GM23338 (cell line): ENCODE data around the gene SFSWAP. TPM values are rescaled to one million over a fixed set of nuclear protein-coding genes. Genes with fewer than 3 reads are reported as not detected.

ENCODE experiments used
- ATAC-seq: fragments of 200-7000 bp; cut with Tn5 transposase; 3 replicates; pipeline ENCODE4 v1.9.1; 2020
- DNase-seq: peaks from one replicate; pipeline ENCODE4 v3.0.0-alpha.2; 2015; ENCODE audit warnings: low spot score
- H2AFZ ChIP-seq: fragments of 200-600 bp; sonication (generic); 2 replicates; pipeline ENCODE4 v1.8.0; 2016; ENCODE audit warnings: antibody characterized with exemption, mild to moderate bottlenecking, moderate library complexity
- H3F3A ChIP-seq: fragments of 200-600 bp; sonication (generic); replicated peaks from 2 replicates; pipeline ENCODE4 v1.8.0; 2017; ENCODE audit warnings: antibody characterized with exemption, mixed run types, low read depth
- H3K27ac ChIP-seq: fragments of 200-600 bp; sonication (generic); 2 replicates; pipeline ENCODE4 v1.6.1; 2016; ENCODE audit warnings: low read depth
- H3K27me3 ChIP-seq: fragments of 200-600 bp; sonication (generic); 2 replicates; pipeline ENCODE4 v1.8.0; 2016; ENCODE audit warnings: mild to moderate bottlenecking, mixed run types, moderate library complexity; ENCODE audit not compliant: insufficient read depth
- H3K36me3 ChIP-seq: fragments of 200-600 bp; sonication (generic); 2 replicates; pipeline ENCODE4 v1.8.0; 2016; ENCODE audit warnings: mild to moderate bottlenecking; ENCODE audit not compliant: insufficient read depth
- H3K4me1 ChIP-seq: fragments of 200-600 bp; sonication (generic); 2 replicates; pipeline ENCODE4 v1.8.0; 2016; ENCODE audit warnings: mild to moderate bottlenecking, moderate library complexity; ENCODE audit not compliant: insufficient read depth
- H3K4me2 ChIP-seq: fragments of 200-600 bp; sonication (generic); 2 replicates; pipeline ENCODE4 v1.7.1; 2017; ENCODE audit warnings: mixed run types
- H3K4me3 ChIP-seq: fragments of 200-600 bp; sonication (generic); 2 replicates; pipeline ENCODE4 v1.6.1; 2016; ENCODE audit warnings: mixed run types
- H3K79me2 ChIP-seq: fragments of 200-600 bp; sonication (generic); replicated peaks from 2 replicates; pipeline ENCODE4 v1.8.0; 2017; ENCODE audit warnings: mild to moderate bottlenecking; ENCODE audit not compliant: insufficient read depth
- H3K9me2 ChIP-seq: fragments of 200-600 bp; sonication (generic); 2 replicates; pipeline ENCODE4 v1.8.0; 2017; ENCODE audit not compliant: insufficient read depth
- H4K20me1 ChIP-seq: fragments of 200-600 bp; sonication (generic); replicated peaks from 2 replicates; pipeline ENCODE4 v1.8.0; 2017; ENCODE audit warnings: mild to moderate bottlenecking; ENCODE audit not compliant: insufficient read depth
- H3K27ac Mint-ChIP-seq: 2 replicates; pipeline ENCODE4 v1.8.0; 2020; ENCODE audit warnings: inconsistent platforms, mild to moderate bottlenecking, moderate library complexity, mixed read lengths
- H3K27me3 Mint-ChIP-seq: 3 replicates; pipeline ENCODE4 v1.8.0; 2022; ENCODE audit warnings: low read depth, mild to moderate bottlenecking, moderate library complexity, mixed read lengths, inconsistent platforms; ENCODE audit not compliant: insufficient read depth, poor library complexity
- H3K36me3 Mint-ChIP-seq: 3 replicates; pipeline ENCODE4 v1.8.0; 2021; ENCODE audit warnings: low read depth, mild to moderate bottlenecking, inconsistent platforms, moderate library complexity, mixed read lengths
- H3K4me1 Mint-ChIP-seq: 3 replicates; pipeline ENCODE4 v1.8.0; 2020; ENCODE audit warnings: mild to moderate bottlenecking, inconsistent platforms, mixed read lengths
- H3K4me3 Mint-ChIP-seq: 3 replicates; pipeline ENCODE4 v1.8.0; 2021; ENCODE audit warnings: moderate library complexity, mild to moderate bottlenecking, inconsistent platforms, mixed read lengths
- H3K9me3 Mint-ChIP-seq: 3 replicates; pipeline ENCODE4 v1.8.0; 2020; ENCODE audit warnings: moderate library complexity, mild to moderate bottlenecking, inconsistent platforms, mixed read lengths
- CREB1 ChIP-seq: fragments of 250-450 bp; sonication (Bioruptor Pico); IDR thresholded peaks from 2 replicates; pipeline ENCODE4 v1.5.0; 2020; ENCODE audit warnings: low read depth, mild to moderate bottlenecking, moderate library complexity
- EZH2 ChIP-seq: fragments of 200-600 bp; sonication (generic); IDR thresholded peaks from one replicate; pipeline ENCODE4 v1.8.0; 2017; ENCODE audit warnings: antibody characterized with exemption, mild to moderate bottlenecking, low read depth; ENCODE audit not compliant: unreplicated experiment
- NANOG ChIP-seq: IDR thresholded peaks from 2 replicates; pipeline ENCODE4 v1.6.1; 2016; ENCODE audit warnings: antibody characterized with exemption, borderline replicate concordance
- POLR2AphosphoS5 ChIP-seq: IDR thresholded peaks from 2 replicates; pipeline ENCODE4 v1.6.1; 2016; ENCODE audit warnings: antibody characterized with exemption, low read depth
- STAT1 ChIP-seq: IDR thresholded peaks from one replicate; pipeline ENCODE4 v1.6.1; 2016; ENCODE audit warnings: antibody characterized with exemption; ENCODE audit not compliant: unreplicated experiment
- ZNF331 ChIP-seq: fragments of 250-450 bp; sonication (Bioruptor Pico); IDR thresholded peaks from 2 replicates; pipeline ENCODE4 v1.5.0; 2020; ENCODE audit warnings: low read depth, mild to moderate bottlenecking, moderate library complexity
- polyA plus RNA-seq: library from polyadenylated mRNA; unstranded; fragments of >200 nt; fragmentation: Nextera tagmentation; extraction: Ambion mirVana; gene quantifications from 2 replicates; pipeline ENCODE4 v1.2.1, GENCODE V29; 2016
- total RNA-seq: library from RNA; depleted of rRNA; stranded (reverse); fragments of >200 nt; shearing (Covaris generic); gene quantifications from 2 replicates; pipeline ENCODE4 v1.2.3, GENCODE V29; 2014
- TF ChIP-seq, protein P1 (sequence below), 2 experiments: fragments of 200-600 bp in 1 of 2; sonication (generic) in 1 of 2; conservative IDR thresholded peaks; 2 replicates each; pipeline versions ENCODE4 v1.5.1 to v1.6.1; 2016 to 2017; ENCODE audit warnings: antibody characterized with exemption in 2 of 2, low read depth in 2 of 2, mild to moderate bottlenecking in 2 of 2, moderate library complexity in 1 of 2
- TF ChIP-seq, protein P2 (sequence below): IDR thresholded peaks from 2 replicates; pipeline ENCODE4 v1.6.1; 2016; ENCODE audit warnings: antibody characterized with exemption

SFSWAP gene
- total and polyA plus RNA-seq, 2 experiments from 2014 or later, result 41.0 to 49.8 TPM

DNA sequence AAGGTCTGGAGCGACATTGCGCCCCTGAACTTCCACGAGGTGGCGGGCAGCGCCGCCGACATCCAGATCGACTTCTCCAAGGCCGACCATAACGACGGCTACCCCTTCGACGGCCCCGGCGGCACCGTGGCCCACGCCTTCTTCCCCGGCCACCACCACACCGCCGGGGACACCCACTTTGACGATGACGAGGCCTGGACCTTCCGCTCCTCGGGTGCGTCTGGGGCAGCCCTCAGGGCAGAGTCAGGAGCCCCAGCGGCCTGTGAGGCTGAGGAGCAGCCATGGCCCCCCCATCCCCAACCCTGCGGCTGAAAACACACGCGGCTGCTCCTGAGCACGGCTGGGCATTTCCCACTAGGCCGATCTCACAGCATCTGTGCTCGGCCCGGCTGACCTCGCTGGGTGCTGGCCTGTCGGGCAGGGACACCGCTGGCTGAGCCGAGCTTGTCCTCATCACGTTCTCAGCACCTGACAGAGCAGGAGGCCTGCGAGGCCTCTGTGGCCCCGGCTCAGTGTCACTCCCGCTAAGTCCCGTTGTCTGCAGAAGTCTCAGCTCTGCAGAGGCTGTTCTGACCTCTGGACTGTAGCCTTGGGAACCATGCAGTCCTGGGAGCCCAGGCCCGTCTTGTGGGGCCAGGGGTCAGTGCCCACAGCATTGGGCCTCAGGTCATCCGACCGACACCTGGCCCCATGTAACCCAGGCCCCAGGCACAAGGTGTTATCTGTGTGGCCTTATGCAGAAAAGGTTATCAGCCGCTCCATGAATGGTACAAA, 129.9 kb downstream of the SFSWAP start:
- no peak for DNase-seq
- Mint-ChIP-seq H3K27me3 (peaks cover 5% of the 10 kb centered on the region), H3K4me3 (no peak overlapping the region), H3K4me1 (no peaks in the 10 kb centered on the region; the same call in 2 of the 3 replicates), H3K36me3 (peaks cover 56% of the 10 kb centered on the region), H3K27ac (no peak overlapping the region), H3K9me3 (no peaks in the 10 kb centered on the region)
- H3K9me2 ChIP-seq, result no peaks in the 10 kb centered on the region
- H3K4me1 ChIP-seq, result no peaks in the 10 kb centered on the region
- H4K20me1 ChIP-seq, result no peaks in the 10 kb centered on the region; the same call in none of the 2 replicates
- H2AFZ ChIP-seq, result no peak overlapping the region
- H3K79me2 ChIP-seq, result no peaks in the 10 kb centered on the region
- H3K27ac ChIP-seq, result no peak overlapping the region
- TF ChIP-seq CREB1 (CRISPR knock-in tag), result no peak
- TF ChIP-seq STAT1, result no peak
- TF ChIP-seq EZH2, result no peak
- TF ChIP-seq, protein P1, sequence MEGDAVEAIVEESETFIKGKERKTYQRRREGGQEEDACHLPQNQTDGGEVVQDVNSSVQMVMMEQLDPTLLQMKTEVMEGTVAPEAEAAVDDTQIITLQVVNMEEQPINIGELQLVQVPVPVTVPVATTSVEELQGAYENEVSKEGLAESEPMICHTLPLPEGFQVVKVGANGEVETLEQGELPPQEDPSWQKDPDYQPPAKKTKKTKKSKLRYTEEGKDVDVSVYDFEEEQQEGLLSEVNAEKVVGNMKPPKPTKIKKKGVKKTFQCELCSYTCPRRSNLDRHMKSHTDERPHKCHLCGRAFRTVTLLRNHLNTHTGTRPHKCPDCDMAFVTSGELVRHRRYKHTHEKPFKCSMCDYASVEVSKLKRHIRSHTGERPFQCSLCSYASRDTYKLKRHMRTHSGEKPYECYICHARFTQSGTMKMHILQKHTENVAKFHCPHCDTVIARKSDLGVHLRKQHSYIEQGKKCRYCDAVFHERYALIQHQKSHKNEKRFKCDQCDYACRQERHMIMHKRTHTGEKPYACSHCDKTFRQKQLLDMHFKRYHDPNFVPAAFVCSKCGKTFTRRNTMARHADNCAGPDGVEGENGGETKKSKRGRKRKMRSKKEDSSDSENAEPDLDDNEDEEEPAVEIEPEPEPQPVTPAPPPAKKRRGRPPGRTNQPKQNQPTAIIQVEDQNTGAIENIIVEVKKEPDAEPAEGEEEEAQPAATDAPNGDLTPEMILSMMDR (conservative IDR thresholded peaks at IDR 0.05; ENCODE audit: low read depth in 2 of 2), result peak in 1 of 2 experiments; percentile 33; a peak in 2 of 4 replicates
- H3F3A ChIP-seq, result no peaks in the 10 kb centered on the region
- H3K4me3 ChIP-seq, result no peak overlapping the region
- no peak overlapping the region for H3K4me2 ChIP-seq
- no peaks in the 10 kb centered on the region for H3K36me3 ChIP-seq
- no peaks in the 10 kb centered on the region for H3K27me3 ChIP-seq
- ATAC-seq, result no peak

DNA sequence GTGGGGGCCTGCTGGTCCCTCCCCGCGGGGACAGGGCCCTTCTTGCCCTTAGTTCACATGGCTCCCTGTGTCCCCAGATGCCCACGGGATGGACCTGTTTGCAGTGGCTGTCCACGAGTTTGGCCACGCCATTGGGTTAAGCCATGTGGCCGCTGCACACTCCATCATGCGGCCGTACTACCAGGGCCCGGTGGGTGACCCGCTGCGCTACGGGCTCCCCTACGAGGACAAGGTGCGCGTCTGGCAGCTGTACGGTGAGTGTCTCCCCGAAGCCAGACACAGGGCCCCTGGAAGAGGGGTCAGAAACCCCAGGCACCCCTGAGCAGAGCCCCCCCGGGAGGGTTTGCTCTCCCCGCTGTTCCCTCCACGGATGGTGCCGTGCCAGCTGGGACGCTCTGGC, 130.7 kb downstream of the SFSWAP start:
- Histone ChIP-seq H2AFZ (no peak overlapping the region), H3K9me2 (no peaks in the 10 kb centered on the region), H3K4me2 (no peak overlapping the region), H3K36me3 (no peaks in the 10 kb centered on the region), H3K27me3 (no peaks in the 10 kb centered on the region), H3K4me1 (no peaks in the 10 kb centered on the region), H3K79me2 (no peaks in the 10 kb centered on the region), H3K4me3 (no peak overlapping the region), H4K20me1 (no peaks in the 10 kb centered on the region; the same call in none of the 2 replicates), H3K27ac (no peak overlapping the region), H3F3A (no peaks in the 10 kb centered on the region)
- Mint-ChIP-seq H3K36me3 (peaks cover 62% of the 10 kb centered on the region), H3K4me3 (no peak overlapping the region), H3K9me3 (no peaks in the 10 kb centered on the region), H3K27me3 (peaks cover 6% of the 10 kb centered on the region), H3K4me1 (no peaks in the 10 kb centered on the region; the same call in 2 of the 3 replicates), H3K27ac (no peak overlapping the region)
- no peak for DNase-seq
- no peak for ATAC-seq
- TF ChIP-seq, protein P2, sequence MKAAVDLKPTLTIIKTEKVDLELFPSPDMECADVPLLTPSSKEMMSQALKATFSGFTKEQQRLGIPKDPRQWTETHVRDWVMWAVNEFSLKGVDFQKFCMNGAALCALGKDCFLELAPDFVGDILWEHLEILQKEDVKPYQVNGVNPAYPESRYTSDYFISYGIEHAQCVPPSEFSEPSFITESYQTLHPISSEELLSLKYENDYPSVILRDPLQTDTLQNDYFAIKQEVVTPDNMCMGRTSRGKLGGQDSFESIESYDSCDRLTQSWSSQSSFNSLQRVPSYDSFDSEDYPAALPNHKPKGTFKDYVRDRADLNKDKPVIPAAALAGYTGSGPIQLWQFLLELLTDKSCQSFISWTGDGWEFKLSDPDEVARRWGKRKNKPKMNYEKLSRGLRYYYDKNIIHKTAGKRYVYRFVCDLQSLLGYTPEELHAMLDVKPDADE, result no peak
- TF ChIP-seq ZNF331 (CRISPR knock-in tag) (no peak), EZH2 (no peak), STAT1 (no peak), POLR2AphosphoS5 (no peak), NANOG (no peak)
